Suprapubic skin (tissue), 4 donors: ENCODE measurements around the gene PHACTR1. TPM values are rescaled to one million over a fixed set of nuclear protein-coding genes. Genes with fewer than 3 reads are reported as not detected.

Experiments used
- DNase-seq, 2 donors: peaks; one replicate each; pipeline ENCODE4 v3.0.0-alpha.2; 2019; ENCODE audit warnings: low spot score in 2 of 2
- H3K27ac ChIP-seq: fragments of 200-600 bp; sonication (generic); one replicate; pipeline ENCODE4 v1.5.1; 2019
- H3K27me3 ChIP-seq: fragments of 200-600 bp; sonication (generic); one replicate; pipeline ENCODE4 v1.5.1; 2019
- H3K36me3 ChIP-seq: fragments of 200-600 bp; sonication (generic); one replicate; pipeline ENCODE4 v1.5.1; 2019
- H3K4me1 ChIP-seq: fragments of 200-600 bp; sonication (generic); one replicate; pipeline ENCODE4 v1.5.1; 2019
- H3K4me3 ChIP-seq: fragments of 200-600 bp; sonication (generic); one replicate; pipeline ENCODE4 v1.5.1; 2019; ENCODE audit warnings: mild to moderate bottlenecking
- H3K9me3 ChIP-seq: fragments of 200-600 bp; sonication (generic); one replicate; pipeline ENCODE4 v1.5.1; 2019
- EP300 ChIP-seq: sonication (generic); formaldehyde crosslinking; IDR thresholded peaks from one replicate; pipeline ENCODE4 v1.6.1; 2017; ENCODE audit warnings: antibody characterized with exemption
- POLR2A ChIP-seq, 2 donors: fragments of 450-650 bp; IDR thresholded peaks; one replicate each; pipeline ENCODE4 v1.6.1; 2017; ENCODE audit warnings: antibody characterized with exemption in 2 of 2, mild to moderate bottlenecking in 2 of 2, moderate library complexity in 2 of 2
- POLR2AphosphoS5 ChIP-seq, 3 donors: sonication (generic); formaldehyde crosslinking; IDR thresholded peaks; one replicate each; pipeline ENCODE4 v1.6.1; 2017; ENCODE audit warnings: antibody characterized with exemption in 3 of 3
- WGBS: methylation state at CpG from one replicate; pipeline ENCODE4 v1.1.5; 2018; 5-methylcytosine and 5-hydroxymethylcytosine counted together
- total RNA-seq, 4 donors: library from RNA; depleted of rRNA; stranded (reverse); fragments of >200 nt; gene quantifications; one replicate each; pipeline ENCODE4 v1.1.0, GENCODE V29; 2016
- TF ChIP-seq, protein P1 (sequence below), 2 donors: fragments of 200-600 bp in 1 of 2; fragments of 450-650 bp in 1 of 2; sonication (generic) in 1 of 2; IDR thresholded peaks; one replicate each; pipeline ENCODE4 v1.5.1; 2016 to 2019; ENCODE audit warnings: antibody characterized with exemption in 2 of 2, mild to moderate bottlenecking in 1 of 2, moderate library complexity in 1 of 2

Gene PHACTR1
- total RNA-seq, 4 donors from 2014 or later = 4.0 to 8.2 (median 6.4) TPM

DNA sequence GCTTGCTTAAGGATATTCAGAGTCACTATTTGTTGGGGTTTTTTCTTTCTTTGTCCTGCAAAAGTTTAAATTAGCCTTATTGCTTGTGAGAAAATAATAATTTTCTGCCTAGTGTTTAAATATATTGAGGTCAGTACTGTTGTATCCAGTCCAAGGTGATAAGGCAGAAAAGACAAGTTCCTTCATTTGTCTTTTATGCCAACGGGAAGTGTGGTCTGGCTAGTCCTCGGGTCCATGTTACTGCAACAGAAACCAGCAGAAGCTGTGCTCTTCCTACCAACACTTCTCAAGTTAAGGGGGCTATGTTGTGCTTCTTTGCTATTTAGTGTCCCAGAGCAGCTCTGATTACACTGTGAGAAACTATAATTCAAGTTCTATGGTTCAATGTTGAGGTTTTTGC, 310.6 kb downstream of the PHACTR1 start:
- 86% methylated on average over 2 of the region's 2 CpGs for WGBS
- H3K4me1 ChIP-seq = peaks cover 8% of the 10 kb centered on the region
- no peak for DNase-seq

DNA sequence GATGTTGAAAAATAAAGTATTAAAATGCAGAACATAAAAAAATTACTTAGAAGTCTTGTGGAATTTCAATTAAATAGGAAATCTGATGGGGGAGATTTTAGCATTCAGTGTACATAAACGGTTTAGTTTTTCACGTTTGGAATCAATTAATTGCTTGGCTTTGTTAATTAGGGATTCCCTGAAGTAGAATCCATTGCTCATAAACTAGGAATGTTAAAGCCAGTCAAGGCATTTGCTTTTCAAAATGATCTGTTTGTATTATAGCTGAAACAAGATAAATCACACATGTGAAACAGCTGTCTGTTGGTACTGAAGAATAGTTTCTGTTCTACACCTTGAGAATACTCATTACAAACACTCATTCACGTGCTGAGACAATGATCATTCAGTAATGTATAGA, 313.8 kb downstream of the PHACTR1 start:
- no peak for TF ChIP-seq EP300
- Histone ChIP-seq H3K27ac (no peak overlapping the region), H3K36me3 (no peaks in the 10 kb centered on the region), H3K9me3 (no peaks in the 10 kb centered on the region), H3K4me3 (no peak overlapping the region), H3K4me1 (peaks cover 8% of the 10 kb centered on the region), H3K27me3 (no peaks in the 10 kb centered on the region)
- DNase-seq = no peak
- WGBS = 21% methylated on average over 3 of the region's 3 CpGs

More for the DNA sequence above, 310.6 kb downstream of the PHACTR1 start:
- H3K27ac ChIP-seq = no peak overlapping the region
- TF ChIP-seq EP300 = no peak
- TF ChIP-seq POLR2AphosphoS5 (IDR thresholded peaks at IDR 0.05) = no peak
- no peak for TF ChIP-seq POLR2A (IDR thresholded peaks at IDR 0.05)
- TF ChIP-seq, protein P1, sequence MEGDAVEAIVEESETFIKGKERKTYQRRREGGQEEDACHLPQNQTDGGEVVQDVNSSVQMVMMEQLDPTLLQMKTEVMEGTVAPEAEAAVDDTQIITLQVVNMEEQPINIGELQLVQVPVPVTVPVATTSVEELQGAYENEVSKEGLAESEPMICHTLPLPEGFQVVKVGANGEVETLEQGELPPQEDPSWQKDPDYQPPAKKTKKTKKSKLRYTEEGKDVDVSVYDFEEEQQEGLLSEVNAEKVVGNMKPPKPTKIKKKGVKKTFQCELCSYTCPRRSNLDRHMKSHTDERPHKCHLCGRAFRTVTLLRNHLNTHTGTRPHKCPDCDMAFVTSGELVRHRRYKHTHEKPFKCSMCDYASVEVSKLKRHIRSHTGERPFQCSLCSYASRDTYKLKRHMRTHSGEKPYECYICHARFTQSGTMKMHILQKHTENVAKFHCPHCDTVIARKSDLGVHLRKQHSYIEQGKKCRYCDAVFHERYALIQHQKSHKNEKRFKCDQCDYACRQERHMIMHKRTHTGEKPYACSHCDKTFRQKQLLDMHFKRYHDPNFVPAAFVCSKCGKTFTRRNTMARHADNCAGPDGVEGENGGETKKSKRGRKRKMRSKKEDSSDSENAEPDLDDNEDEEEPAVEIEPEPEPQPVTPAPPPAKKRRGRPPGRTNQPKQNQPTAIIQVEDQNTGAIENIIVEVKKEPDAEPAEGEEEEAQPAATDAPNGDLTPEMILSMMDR (IDR thresholded peaks at IDR 0.05) = no peak
- H3K36me3 ChIP-seq = no peaks in the 10 kb centered on the region
- no peaks in the 10 kb centered on the region for H3K27me3 ChIP-seq
- H3K4me3 ChIP-seq = no peak overlapping the region
- no peaks in the 10 kb centered on the region for H3K9me3 ChIP-seq

DNA sequence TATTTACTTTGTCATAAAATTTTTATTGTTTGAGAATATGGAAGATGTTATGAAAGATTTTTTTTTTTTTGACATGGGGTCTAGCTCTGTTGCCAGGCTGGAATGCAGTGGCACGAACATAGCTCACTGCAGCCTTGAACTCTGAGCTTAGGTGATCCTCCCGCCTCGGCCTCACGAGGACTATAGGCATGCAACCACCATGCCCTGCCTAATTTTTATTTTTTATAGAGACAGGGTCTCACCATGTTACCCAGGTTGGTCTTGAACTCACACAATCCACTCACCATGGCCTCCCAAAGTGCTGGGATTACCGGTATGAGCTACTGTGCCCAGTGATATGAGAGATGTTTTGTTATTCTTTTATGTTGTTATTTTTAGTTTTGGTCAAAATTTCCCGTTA, 316.0 kb downstream of the PHACTR1 start:
- no peaks in the 10 kb centered on the region for H3K9me3 ChIP-seq
- H3K27ac ChIP-seq = no peak overlapping the region
- H3K27me3 ChIP-seq = no peaks in the 10 kb centered on the region
- no peak overlapping the region for H3K4me3 ChIP-seq
- no peaks in the 10 kb centered on the region for H3K36me3 ChIP-seq
- peaks cover 2% of the 10 kb centered on the region for H3K4me1 ChIP-seq
- WGBS = 85% methylated on average over 6 of the region's 6 CpGs
- TF ChIP-seq EP300 = no peak
- no peak for TF ChIP-seq POLR2A (IDR thresholded peaks at IDR 0.05)
- TF ChIP-seq, protein P1 (IDR thresholded peaks at IDR 0.05) = no peak
- TF ChIP-seq POLR2AphosphoS5 (IDR thresholded peaks at IDR 0.05) = no peak
- no peak for DNase-seq

DNA sequence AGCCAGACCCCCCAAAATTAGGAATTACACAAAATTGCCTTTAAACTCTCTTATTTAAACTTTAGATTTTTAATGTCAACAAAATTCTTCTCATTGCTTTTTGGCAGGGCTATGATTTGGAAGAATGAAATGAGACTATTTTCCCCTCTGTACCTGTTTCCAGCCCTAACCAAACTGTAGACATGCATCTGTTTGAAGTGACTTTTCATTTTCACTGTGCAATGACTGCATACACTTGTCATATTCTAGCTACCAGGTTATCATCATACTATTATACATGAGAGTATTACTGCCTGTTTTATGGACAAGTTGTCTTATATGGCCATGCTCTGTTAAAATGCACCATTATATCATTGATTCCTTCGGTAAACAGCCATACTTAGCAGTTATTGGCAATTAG, 316.6 kb downstream of the PHACTR1 start:
- Histone ChIP-seq H3K4me1 (peaks cover 6% of the 10 kb centered on the region), H3K27ac (no peak overlapping the region), H3K36me3 (no peaks in the 10 kb centered on the region), H3K4me3 (no peak overlapping the region), H3K27me3 (no peaks in the 10 kb centered on the region), H3K9me3 (no peaks in the 10 kb centered on the region)
- WGBS = 93% methylated on average over 1 of the region's 1 CpG
- no peak for DNase-seq
- TF ChIP-seq POLR2AphosphoS5 (IDR thresholded peaks at IDR 0.05) (no peak), POLR2A (IDR thresholded peaks at IDR 0.05) (no peak), EP300 (no peak)
- TF ChIP-seq, protein P1 (IDR thresholded peaks at IDR 0.05) = no peak

DNA sequence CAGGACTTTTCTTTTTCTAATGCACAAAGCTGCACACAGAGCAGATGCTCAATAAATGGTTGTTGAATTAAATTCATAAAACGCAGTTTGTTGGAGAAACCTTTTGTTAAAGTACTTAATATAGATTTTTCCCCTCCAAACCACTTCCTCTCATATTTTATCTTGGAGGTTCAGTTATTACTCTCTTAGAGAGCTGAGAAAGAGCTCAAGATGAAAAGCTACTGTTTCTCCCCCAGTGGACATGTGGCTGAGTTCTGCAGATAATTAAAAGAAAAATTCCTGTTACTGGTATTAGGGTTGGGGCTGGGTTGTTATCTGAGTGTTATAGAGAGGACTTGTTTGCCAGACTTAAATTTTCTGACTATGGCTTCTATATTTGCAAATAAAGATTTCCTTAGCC, 317.7 kb downstream of the PHACTR1 start:
- Histone ChIP-seq H3K4me3 (no peak overlapping the region), H3K4me1 (peaks cover 16% of the 10 kb centered on the region), H3K9me3 (no peaks in the 10 kb centered on the region), H3K27me3 (no peaks in the 10 kb centered on the region), H3K27ac (no peak overlapping the region), H3K36me3 (no peaks in the 10 kb centered on the region)
- TF ChIP-seq POLR2A (IDR thresholded peaks at IDR 0.05) (no peak), EP300 (no peak), POLR2AphosphoS5 (IDR thresholded peaks at IDR 0.05) (no peak)
- TF ChIP-seq, protein P1 (IDR thresholded peaks at IDR 0.05) = no peak
- 39% methylated on average over 1 of the region's 1 CpG for WGBS
- DNase-seq = no peak

DNA sequence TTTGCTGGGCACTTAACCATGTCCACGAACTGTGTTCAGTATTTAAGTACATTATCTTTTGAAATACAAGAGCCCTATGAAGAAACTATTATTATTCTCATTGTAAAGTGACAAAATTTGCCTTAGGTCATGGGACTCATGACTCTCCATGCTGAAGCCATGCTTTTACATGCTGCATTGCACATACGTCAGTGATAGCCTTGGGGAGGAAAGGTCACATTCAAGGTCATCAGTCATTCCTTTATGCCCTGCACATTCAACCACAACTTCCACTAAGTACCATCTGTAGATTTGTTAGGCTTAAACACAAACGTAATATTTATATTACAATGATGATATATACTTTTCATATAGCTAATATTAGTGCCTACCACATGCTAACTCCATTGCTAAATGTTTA, 319.0 kb downstream of the PHACTR1 start:
- Histone ChIP-seq H3K4me1 (peaks cover 18% of the 10 kb centered on the region), H3K27me3 (no peaks in the 10 kb centered on the region), H3K27ac (no peak overlapping the region), H3K36me3 (no peaks in the 10 kb centered on the region), H3K4me3 (no peak overlapping the region), H3K9me3 (no peaks in the 10 kb centered on the region)
- TF ChIP-seq POLR2A (IDR thresholded peaks at IDR 0.05) (no peak), POLR2AphosphoS5 (IDR thresholded peaks at IDR 0.05) (no peak), EP300 (no peak)
- TF ChIP-seq, protein P1 (IDR thresholded peaks at IDR 0.05) = no peak
- no peak for DNase-seq
- 91% methylated on average over 3 of the region's 3 CpGs for WGBS
